Measurements from ENCODE around the gene LY6G5B.
"Not testable (repeated sequence)": the region's sequence is repeated elsewhere in the genome, so short reads cannot be mapped to it uniquely, and the experiment has no call there.

Gene LY6G5B

DNA sequence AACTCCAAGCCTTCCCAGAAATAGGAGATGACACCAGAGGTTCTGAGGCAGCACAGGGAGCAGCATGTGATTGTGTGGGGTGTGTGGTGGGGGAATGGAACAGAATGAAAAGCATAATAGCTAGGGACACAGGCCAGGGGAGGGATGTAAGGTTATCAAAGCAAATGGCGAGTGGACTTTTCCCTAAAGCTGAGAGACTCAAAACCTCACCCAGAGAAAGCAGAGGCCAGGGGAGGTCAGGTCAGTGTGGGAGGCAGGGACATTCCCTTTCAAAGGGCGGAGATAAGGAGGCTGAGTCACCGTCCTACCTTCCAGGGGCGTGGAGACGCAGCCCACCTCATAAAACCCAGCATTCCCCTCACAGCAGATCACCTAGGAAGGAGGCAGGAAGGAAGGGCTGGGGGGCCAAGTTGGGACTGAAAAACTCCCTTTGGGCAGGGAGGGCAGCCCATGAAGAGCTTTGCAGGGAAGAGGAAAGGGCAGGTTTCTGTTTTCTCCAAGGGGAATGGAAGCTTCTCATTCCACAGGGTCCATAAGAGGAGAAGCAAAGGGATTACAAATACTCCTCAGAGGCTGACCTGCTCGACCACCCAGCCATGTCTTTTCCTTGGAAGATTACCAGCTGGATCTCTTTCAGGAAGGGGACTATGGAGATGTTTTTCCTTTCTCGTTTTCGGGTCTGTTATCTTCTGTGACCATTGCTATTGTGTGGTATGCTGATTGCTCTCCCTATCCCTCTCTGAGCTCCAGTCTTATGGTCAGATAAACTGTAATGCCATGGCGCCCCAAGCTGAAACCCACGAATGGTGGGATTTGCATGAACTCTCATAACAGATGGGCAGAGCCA lies 20.7 kb downstream of the LY6G5B start:
- DNase-seq (ENCODE audit: extremely low read depth in 1 of 2, low read depth in 1 of 2) = no peak

DNA sequence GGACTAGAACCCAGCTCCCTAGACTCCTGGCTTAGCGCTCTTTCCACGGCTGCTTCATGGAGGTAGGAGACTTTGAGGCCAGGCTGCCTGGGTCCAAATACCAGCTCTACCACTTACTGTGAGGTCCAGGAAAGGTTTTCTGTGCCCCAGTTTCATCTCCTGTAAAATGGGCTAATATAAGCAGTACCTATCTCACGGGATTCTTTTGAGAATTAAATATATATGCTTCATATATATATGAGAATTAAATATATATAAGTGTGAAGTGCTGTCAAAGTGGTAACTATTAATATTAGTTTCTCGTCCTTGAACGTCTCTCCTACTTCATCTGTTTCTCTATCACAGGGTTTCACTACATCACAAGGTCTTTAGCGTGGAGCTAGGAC lies 21.3 kb downstream of the LY6G5B start:
- DNase-seq (ENCODE audit: extremely low read depth in 1 of 2, low read depth in 1 of 2) = no peak

DNA sequence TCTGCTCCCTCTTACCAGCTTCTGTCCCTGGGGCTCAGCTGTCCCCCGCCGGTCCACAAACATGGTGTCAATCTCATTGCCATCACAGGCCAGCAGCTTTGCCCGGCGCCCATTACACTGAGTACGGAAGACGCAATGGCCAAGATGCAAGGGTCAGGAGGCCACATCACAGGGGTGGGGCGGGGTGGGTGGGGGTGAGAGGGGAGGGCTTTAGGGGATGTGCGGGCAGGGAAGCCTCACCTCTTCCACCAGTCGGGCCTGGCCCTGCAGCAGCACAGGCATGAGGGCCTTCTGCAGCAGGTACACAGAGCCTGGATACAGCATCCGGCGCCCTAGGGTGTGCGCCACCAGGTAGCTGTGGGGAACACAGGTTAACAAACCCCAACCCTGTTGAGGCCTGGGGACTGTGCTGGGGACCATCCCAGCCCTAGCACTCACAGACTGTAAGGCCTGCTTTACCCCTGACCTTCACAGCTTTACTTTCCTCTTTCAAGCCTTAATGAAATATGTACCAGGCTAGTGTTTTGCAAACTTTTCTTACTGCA lies 21.9 kb downstream of the LY6G5B start:
- no peak for DNase-seq (ENCODE audit: extremely low read depth in 1 of 2, low read depth in 1 of 2)

DNA sequence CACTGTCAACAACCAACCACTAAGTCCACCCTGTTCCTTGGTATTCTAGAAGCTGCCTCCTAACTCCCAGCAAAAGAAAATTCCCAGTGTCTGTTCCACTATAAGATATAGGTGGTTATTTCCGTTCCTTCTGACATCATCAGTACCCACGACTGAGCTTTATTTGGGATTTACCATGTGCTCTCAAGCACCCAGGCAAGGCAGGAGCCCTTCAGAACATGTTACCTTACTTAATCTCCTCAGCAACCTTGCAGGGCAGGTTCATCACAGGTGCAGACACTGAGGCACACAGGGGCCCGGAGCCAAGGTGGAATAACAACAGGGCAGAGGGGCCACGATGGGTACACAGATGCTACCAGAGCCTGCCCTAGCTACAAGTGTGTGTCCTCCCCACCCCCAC lies 22.6 kb downstream of the LY6G5B start:
- no peak for DNase-seq (ENCODE audit: extremely low read depth in 1 of 2, low read depth in 1 of 2)

DNA sequence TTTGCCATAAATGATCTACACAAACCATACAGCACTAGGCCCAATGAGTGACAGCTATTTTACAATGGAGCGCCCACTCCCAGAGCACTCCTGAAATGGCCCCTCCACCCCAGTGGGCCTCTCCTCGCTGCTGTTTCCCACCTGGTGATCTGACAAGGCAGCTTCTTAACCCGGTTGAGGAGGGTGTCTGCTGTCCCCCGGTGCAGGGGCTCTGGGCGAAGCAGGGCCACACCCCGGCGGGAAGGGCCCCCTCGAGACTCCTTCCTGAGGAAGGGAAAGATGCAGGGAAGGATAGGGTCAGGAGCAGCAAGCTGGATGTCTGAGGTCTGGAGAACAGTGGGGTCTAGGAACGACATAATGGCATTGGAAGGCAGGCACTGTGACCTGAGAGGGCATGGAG lies 23.1 kb downstream of the LY6G5B start:
- no peak for DNase-seq (ENCODE audit: extremely low read depth in 1 of 2, low read depth in 1 of 2)

DNA sequence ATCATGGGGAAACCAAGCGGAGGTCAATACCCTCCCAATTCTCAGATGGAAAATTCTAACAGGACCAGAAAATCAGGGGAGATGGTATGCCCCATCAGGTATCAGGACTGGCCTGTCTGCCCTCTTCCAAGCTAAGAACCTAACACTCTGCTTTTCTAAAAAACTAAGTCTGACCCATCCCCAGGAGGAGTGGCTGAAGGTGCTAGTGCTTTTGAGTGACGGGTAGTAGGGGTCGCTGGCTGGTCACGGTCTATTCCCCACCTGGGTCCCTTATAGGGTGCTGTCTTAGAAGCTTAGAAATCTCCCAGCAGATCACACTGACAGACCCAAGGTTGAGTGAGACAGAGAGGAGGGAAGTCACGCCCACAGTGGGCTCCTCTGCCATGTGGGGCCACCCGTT lies 23.8 kb downstream of the LY6G5B start:
- no peak for DNase-seq (ENCODE audit: extremely low read depth in 1 of 2, low read depth in 1 of 2)

DNA sequence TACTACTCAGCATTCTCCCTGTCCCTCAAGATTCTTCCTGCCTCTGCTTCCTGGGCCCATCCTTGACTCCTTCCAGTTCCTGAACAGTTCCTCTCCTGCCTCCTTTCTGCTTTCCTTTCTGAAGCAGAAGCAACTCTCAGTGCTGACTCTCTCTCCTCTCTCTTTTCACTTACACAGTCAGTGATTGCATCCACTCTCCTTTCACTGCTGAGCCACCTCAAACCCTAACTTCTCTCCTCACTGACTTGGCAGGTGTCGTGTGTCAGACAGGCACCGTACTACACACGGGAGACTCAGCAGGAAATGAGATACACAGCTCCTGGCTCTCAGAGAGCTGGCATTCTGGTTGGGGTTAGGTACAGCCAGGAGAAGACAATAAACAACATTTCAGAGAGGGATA lies 27.8 kb downstream of the LY6G5B start:
- no peak for DNase-seq (ENCODE audit: extremely low read depth in 1 of 2, low read depth in 1 of 2)

DNA sequence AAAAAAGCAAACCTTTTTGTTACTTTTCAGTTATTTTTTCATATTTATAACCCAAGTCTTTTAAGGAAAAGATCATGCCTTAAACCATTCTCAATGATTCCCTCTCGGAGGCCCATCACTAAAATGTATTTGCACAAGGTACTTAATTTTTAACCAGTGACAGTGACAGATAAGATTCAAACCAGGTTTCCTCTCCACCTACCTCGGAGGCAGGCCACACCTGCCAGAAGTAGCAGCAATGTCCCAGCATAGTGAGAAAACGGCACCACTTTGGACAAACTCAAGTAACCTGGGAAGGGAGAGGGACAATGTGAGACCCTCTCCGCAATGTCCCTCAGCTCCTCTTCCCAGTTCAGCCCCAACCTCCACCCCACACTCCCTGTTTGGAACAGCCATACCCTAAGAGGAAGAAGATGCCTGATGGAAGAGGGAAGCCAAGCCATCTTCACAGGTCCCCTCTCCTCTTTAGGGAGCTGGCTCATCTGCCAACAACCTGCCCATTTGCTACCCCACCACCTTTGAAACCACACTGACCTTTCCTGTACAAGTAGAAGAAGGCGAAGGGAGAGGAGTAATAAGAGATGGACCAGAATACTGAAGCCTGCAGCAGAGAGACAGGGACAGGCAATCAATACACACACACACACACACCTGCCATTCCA lies 31.1 kb downstream of the LY6G5B start:
- DNase-seq (ENCODE audit: extremely low read depth in 1 of 2, low read depth in 1 of 2) = no peak

DNA sequence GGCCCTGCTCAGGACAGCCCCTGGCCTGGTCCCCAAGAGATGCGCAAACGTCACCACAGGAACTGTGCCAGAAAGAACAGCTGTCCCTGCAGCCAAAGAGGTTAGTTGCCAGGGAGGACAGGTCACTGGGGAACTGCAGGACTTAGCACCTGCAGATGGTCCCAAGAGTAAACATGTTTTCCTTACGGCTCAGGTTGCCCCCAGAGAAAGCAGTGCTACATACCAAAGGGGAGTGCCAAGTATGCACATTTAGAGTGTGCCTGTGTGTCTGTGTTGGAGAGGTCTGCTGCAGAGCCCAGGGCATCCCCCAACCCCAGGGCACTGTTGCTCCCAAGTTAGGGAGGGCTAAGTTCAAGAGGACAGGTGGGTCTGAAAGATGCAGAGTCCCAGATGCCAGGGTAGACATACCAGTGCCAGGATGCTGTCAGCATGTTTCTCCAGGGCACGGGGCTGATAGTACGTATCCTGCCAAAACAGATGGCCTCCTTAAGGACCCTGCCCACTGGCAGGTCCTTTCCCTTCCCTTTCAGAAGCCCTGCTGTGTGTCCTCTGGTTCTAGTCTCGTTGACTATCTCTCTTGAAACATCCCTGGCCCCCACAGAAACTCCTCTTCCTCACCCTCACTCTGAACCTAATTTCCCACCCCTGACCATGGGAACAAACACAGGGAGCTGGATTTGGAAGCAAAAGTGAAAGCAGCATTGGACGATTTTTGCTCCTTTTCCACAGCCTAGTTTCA lies 32.1 kb downstream of the LY6G5B start:
- DNase-seq (ENCODE audit: extremely low read depth in 1 of 2, low read depth in 1 of 2) = no peak

DNA sequence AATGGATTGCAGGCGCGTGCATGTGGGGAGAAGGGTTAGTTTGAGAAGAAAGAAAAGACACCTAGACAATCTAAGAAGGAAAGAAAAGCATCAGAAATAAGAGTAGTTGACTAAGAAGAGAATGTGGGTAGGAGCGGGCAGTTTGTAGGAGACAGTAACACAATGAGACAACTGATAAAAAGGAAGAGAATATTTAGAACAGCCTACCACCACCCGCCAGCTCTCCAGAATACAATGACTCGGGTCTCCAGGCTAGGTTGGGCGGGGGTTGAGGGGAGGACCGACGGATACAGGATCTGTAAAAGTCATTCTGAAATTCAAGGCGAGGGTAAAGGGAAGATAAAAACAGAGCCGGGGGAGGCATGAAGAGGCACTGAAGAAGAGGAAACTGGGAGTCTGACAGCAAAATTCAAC lies 32.6 kb downstream of the LY6G5B start:
- DNase-seq (ENCODE audit: extremely low read depth in 1 of 2, low read depth in 1 of 2) = peak in 1 of 2 donors; percentile 20

DNA sequence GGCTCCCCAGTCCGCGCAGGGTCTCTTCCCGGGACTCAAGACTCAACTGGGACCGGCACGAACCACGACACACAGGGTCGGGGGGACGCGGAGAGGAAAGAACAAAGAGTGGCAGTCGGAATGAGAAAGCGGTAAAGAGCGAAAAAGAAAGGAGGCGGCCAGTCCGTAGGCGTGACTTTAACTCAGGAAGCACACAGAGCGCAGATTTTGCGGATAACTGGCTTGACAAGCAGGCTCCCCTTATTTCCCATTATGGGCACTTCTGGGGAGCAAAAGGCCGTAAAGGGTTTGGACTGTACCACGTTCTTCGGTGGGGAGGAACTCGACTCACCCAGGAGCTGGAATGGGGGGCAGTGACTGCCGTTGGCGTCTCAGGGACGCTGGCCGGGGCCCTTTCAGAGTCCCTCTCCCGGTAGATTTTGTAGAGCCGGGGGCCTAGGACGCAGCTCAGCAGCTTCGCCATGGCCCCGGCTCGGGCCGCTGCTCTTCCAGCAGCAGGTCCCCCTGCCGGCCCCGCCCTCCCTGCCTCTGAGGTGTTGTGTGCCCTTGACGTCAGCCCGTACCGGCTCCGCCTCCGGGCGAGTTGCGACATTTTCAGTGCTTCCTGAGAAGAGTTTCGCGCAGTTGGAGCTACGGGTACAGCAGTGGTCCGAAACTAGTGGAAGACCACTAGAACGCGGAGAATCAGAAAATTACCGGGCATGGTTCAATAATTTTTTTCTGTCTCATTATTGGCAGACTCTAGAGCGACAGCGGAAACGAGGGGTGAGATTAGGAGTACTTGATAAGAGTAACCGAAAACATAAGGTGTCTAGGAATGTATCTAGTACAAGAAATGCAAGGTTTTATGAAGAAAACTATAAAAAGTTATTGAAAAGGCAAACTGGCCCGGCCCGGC lies 33.3 kb downstream of the LY6G5B start, which contains the start of gene ABHD16A:
Gene ABHD16A, minus strand, starts transcription at position 506 of the 898 bp plus-strand sequence. Its CDS starts 43 bp downstream, at position 463.
- peak; percentile 96 to 97 for DNase-seq (ENCODE audit: extremely low read depth in 1 of 2, low read depth in 1 of 2)

DNA sequence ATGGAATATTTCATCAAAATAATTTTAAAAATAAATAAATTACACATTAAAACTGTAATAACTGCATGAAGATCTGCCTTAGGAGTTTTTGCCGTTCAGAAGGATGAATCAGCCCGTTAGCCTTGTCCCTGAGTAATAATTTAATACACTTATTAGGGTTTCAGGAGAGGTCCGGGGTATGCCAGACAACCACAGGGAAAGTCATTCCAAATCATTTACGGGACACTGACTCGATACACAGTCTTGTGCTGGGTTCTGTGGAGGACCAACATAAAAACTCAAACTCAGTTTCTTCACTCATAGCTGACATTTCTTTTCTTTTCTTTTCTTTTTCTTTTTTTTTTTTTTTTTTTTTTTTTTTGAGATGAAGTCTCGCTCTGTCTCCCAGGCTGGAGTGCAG lies 36.2 kb downstream of the LY6G5B start:
- DNase-seq (ENCODE audit: extremely low read depth in 1 of 2, low read depth in 1 of 2) = no peak

DNA sequence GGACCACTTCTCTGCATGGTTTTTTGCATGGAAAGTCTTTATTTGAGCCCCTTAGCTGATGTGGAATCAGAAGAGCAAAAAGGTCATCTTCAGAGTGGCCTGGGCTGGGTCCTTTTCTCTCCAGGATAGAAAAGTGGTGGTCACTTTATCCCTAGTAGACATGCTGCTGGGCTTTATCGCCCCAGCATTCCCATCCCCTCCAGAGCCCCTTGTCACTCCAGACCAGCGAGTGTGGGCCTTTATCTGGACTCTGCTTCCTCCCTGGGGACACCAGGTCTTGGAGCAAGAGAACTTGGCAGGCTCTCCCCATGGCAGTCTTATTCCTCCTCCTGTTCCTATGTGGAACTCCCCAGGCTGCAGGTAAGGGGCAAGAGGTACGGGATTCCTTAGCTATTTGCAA lies 36.8 kb downstream of the LY6G5B start, which contains the start of gene LY6G6F:
Gene LY6G6F, plus strand, starts transcription at position 268 of the 400 bp plus-strand sequence. Its CDS starts 41 bp downstream, at position 309.
- no peak for DNase-seq (ENCODE audit: extremely low read depth in 1 of 2, low read depth in 1 of 2)

DNA sequence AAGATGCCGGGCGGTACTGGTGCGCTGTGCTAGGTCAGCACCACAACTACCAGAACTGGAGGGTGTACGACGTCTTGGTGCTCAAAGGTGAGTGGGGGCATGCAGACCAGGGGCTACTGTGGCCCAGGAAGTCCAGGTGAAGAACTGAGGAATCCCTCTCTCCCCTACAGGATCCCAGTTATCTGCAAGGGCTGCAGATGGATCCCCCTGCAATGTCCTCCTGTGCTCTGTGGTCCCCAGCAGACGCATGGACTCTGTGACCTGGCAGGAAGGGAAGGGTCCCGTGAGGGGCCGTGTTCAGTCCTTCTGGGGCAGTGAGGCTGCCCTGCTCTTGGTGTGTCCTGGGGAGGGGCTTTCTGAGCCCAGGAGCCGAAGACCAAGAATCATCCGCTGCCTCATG lies 37.9 kb downstream of the LY6G5B start:
- DNase-seq (ENCODE audit: extremely low read depth in 1 of 2, low read depth in 1 of 2) = no peak

DNA sequence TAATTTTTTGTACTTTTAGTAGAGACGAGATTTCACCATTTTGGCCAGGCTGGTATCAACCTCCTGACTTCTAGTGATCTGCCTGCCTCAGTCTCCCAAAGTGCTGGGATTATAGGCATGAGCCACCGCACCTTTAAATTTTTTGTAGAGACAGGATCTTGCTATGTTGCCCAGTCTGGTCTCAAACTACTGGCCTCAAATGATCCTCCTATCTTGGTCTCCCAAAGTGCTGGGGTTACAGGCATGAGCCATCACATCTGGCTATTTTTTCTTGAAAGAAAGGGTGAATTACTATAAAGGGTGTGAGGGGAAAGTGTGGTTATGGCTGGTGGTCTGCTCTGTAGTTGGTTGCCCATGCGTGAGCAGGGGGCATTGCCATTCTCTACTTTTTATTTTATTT lies 38.4 kb downstream of the LY6G5B start:
- DNase-seq (ENCODE audit: extremely low read depth in 1 of 2, low read depth in 1 of 2) = no peak

DNA sequence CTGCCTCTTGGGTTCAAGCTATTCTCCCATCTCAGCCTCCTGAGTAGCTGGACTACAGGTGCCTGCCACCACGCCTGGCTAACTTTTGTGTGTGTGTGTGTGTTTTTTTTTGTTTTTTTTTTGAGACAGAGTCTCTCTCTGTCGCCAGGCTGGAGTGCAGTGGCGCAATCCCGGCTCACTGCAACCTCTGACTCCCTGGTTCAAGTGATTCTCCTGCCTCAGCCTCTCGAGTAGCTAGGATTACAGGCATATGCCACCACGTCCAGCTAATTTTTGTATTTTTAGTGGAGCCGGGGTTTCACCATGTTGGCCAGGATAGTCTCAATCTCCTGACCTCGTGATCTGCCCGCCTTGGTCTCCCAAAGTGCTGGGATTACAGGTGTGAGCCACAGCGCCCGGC lies 39.4 kb downstream of the LY6G5B start:
- DNase-seq (ENCODE audit: extremely low read depth in 1 of 2, low read depth in 1 of 2) = not testable (repeated sequence)

DNA sequence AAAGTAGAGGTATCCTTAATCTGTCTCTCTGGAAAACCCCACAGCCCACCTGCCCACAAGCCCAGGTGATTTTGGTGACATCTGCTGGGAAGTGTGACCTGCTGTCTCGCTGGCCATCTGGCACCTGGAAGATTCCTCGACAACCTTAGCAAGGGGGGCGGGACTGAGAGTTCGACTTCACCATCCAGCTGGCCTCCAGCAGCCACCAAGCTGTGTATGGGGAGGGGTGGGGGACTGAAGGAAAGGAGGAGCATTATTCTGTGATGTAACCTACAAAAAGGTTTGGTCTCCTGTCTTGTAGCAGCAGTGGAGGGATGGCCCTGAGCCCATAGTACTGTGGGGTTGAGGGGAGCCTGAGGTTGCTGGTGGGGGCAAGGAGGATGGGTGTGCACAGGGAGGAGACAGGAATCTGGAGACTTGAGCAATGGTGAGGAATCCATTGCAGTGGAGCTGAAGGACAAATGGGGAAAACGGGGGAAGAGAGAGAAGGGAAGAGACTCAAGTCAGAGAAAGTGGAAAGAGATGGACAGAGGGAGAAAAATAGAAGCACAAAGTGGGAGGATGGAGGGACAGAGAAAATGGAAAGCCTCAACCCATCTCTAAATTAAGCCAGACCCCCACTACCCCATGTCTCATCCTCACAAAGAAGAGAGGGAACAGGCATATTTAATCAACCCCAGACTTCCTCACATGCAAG lies 40.9 kb downstream of the LY6G5B start:
- no peak for DNase-seq (ENCODE audit: extremely low read depth in 1 of 2, low read depth in 1 of 2)

DNA sequence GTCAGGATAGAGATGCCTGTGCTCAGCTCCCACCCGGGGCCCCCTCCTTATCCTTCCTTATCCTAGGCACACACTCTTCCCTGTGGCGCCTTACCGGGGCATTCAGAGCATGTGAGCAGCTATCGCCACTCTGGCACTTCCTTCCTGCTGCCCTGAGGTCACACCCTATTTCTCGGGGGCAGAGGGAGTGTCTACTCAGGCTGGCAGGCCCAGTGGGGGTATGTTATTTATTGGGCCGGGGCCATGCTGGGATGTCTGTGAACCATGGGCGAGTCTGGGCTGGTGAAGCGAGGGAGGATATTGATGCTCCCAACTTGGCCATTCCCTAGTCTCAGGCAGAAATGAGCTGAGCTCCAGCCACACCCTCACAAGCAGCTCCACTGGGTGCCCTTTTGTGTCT lies 41.5 kb downstream of the LY6G5B start:
- DNase-seq (ENCODE audit: extremely low read depth in 1 of 2, low read depth in 1 of 2) = no peak

DNA sequence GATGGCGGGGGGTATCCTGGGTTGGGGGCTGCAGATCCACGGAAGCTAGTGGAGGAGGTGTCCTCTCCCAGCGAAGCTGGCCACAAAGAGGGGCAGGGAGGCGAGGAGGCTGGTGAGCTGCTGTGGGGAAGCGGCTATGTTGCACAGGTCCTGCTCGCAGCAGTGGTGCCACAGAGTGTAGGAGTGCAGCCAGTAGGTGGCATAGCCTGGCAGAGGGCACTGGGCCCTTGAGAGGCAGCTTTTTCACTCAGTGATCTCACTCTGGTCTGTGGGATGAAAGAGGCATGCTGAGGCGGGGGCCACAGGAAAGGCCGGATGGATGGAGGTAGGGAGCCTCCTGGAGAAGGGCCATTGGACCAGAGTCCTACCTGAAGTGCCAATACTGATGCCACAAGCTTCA lies 42.5 kb downstream of the LY6G5B start:
- no peak for DNase-seq (ENCODE audit: extremely low read depth in 1 of 2, low read depth in 1 of 2)

DNA sequence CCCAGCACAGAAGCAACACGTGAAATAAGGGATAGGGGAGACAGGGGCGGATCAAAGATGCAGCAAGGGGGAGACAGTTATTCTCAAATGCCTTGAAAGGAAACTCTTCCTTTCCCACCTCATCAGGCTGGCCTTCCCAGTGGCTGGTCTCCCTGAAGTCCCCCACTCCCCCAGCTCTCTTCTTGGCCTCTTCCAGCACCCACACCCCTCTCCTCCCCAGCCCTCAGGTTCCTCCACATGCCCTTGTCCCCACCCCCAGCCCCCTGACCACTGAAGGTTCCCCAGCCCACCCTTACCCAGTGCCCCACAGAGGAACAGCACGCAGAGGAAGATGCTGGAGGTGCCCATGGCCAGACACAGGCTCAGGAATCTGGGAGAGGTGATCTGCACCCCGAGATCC lies 43.7 kb downstream of the LY6G5B start:
- no peak for DNase-seq (ENCODE audit: extremely low read depth in 1 of 2, low read depth in 1 of 2)

All from stimulated activated CD8-positive, alpha-beta memory T cell treated with anti-CD3 and anti-CD28 coated beads, Interleukin-7, amount 100 ng/mL, for 48 hours (primary cell).